HEK293 (cell line): Measurements from ENCODE around the gene SAMM50.

Source experiments
- CTCF ChIA-PET: fragments of 350-600 bp; formaldehyde crosslinking; extraction: SDS; loops from one replicate; lab custom pipeline; 2021; ENCODE audit warnings: antibody characterized with exemption; lab: Yijun Ruan, JAX
- POLR2A ChIA-PET: fragments of 300-600 bp; formaldehyde crosslinking; extraction: SDS; loops from one replicate; lab custom pipeline; 2020; ENCODE audit warnings: antibody characterized with exemption, inconsistent platforms; lab: Yijun Ruan, JAX
- H3K27ac ChIP-seq: fragments of 200-500 bp; sonication (Bioruptor generic); 2 replicates; pipeline ENCODE4 v1.5.1; 2014; ENCODE audit warnings: low read depth, low read length, control low read depth, inconsistent platforms; ENCODE audit errors: extremely low read depth
- H3K36me3 ChIP-seq, 2 experiments: fragments of 200-500 bp in 1 of 2; sonication (Bioruptor generic) in 1 of 2; 1 replicate in 1 of 2; 2 replicates in 1 of 2; pipeline ENCODE4 v1.5.1; 2014 to 2017; ENCODE audit warnings: inconsistent platforms in 2 of 2, low read length in 2 of 2; ENCODE audit not compliant: control insufficient read depth in 2 of 2, insufficient read depth in 1 of 2
- H3K4me1 ChIP-seq: fragments of 200-500 bp; sonication (Bioruptor generic); 2 replicates; pipeline ENCODE4 v1.5.1; 2014; ENCODE audit warnings: mild to moderate bottlenecking, low read length, inconsistent platforms; ENCODE audit not compliant: control insufficient read depth, insufficient read depth
- H3K4me3 ChIP-seq: 2 replicates; pipeline ENCODE4 v1.5.1; 2011; ENCODE audit warnings: low read depth, mild to moderate bottlenecking, control low read depth, low read length, moderate library complexity
- H3K9me3 ChIP-seq: fragments of 200-500 bp; sonication (Bioruptor generic); 2 replicates; pipeline ENCODE4 v1.5.1; 2014; ENCODE audit warnings: low read depth, low read length, inconsistent platforms; ENCODE audit not compliant: control insufficient read depth, insufficient read depth
- FEZF1 ChIP-seq: fragments of 450-650 bp; formaldehyde crosslinking; IDR thresholded peaks from 2 replicates; pipeline ENCODE4 v1.5.1; 2016; ENCODE audit warnings: missing biosample characterization, missing genetic modification characterization
- GLI2 ChIP-seq: fragments of 450-650 bp; formaldehyde crosslinking; IDR thresholded peaks from 2 replicates; pipeline ENCODE4; 2017; ENCODE audit warnings: missing biosample characterization, missing genetic modification characterization, low read depth, borderline replicate concordance
- MYNN ChIP-seq: fragments of 450-650 bp; formaldehyde crosslinking; IDR thresholded peaks from 2 replicates; pipeline ENCODE4 v1.5.1; 2016; ENCODE audit warnings: missing biosample characterization, missing genetic modification characterization, borderline replicate concordance
- ZBTB20 ChIP-seq: fragments of 450-650 bp; formaldehyde crosslinking; IDR thresholded peaks from 2 replicates; pipeline ENCODE4 v1.5.1; 2016; ENCODE audit warnings: missing biosample characterization, missing genetic modification characterization
- ZBTB8A ChIP-seq: fragments of 450-650 bp; formaldehyde crosslinking; IDR thresholded peaks from 2 replicates; pipeline ENCODE4 v1.5.1; 2016; ENCODE audit warnings: missing biosample characterization, missing genetic modification characterization
- ZFP3 ChIP-seq: fragments of 450-650 bp; formaldehyde crosslinking; IDR thresholded peaks from 2 replicates; pipeline ENCODE4 v1.5.1; 2016; ENCODE audit warnings: low read depth, missing biosample characterization, missing genetic modification characterization
- ZNF121 ChIP-seq: fragments of 450-650 bp; formaldehyde crosslinking; IDR thresholded peaks from 2 replicates; pipeline ENCODE4 v1.5.1; 2016; ENCODE audit warnings: missing biosample characterization, missing genetic modification characterization
- ZNF133 ChIP-seq: fragments of 450-650 bp; formaldehyde crosslinking; IDR thresholded peaks from 2 replicates; pipeline ENCODE4 v1.5.1; 2016; ENCODE audit warnings: missing biosample characterization, missing genetic modification characterization
- ZNF146 ChIP-seq: fragments of 450-650 bp; formaldehyde crosslinking; IDR thresholded peaks from 2 replicates; pipeline ENCODE4 v1.5.1; 2016; ENCODE audit warnings: missing biosample characterization, missing genetic modification characterization
- ZNF157 ChIP-seq: fragments of 450-650 bp; formaldehyde crosslinking; IDR thresholded peaks from 2 replicates; pipeline ENCODE4 v1.5.1; 2016; ENCODE audit warnings: missing biosample characterization, missing genetic modification characterization
- ZNF184 ChIP-seq: fragments of 450-650 bp; IDR thresholded peaks from 2 replicates; pipeline ENCODE4 v1.5.1; 2018; ENCODE audit warnings: missing biosample characterization, mild to moderate bottlenecking, missing genetic modification characterization
- ZNF2 ChIP-seq: fragments of 450-650 bp; formaldehyde crosslinking; IDR thresholded peaks from 2 replicates; pipeline ENCODE4 v1.5.1; 2016; ENCODE audit warnings: missing biosample characterization, missing genetic modification characterization
- ZNF202 ChIP-seq: fragments of 450-650 bp; formaldehyde crosslinking; IDR thresholded peaks from 2 replicates; pipeline ENCODE4 v1.5.1; 2016; ENCODE audit warnings: missing biosample characterization, missing genetic modification characterization, borderline replicate concordance
- ZNF366 ChIP-seq: fragments of 450-650 bp; formaldehyde crosslinking; conservative IDR thresholded peaks from 2 replicates; pipeline ENCODE4 v1.5.1; 2016; ENCODE audit warnings: missing biosample characterization, missing genetic modification characterization
- ZNF501 ChIP-seq: fragments of 450-650 bp; formaldehyde crosslinking; IDR thresholded peaks from 2 replicates; pipeline ENCODE4 v1.5.1; 2016; ENCODE audit warnings: missing biosample characterization, missing genetic modification characterization
- ZNF610 ChIP-seq: fragments of 450-650 bp; formaldehyde crosslinking; IDR thresholded peaks from 2 replicates; pipeline ENCODE4 v1.5.1; 2016; ENCODE audit warnings: missing biosample characterization, missing genetic modification characterization, borderline replicate concordance
- ZNF707 ChIP-seq: fragments of 450-650 bp; formaldehyde crosslinking; IDR thresholded peaks from 2 replicates; pipeline ENCODE4 v1.5.1; 2016; ENCODE audit warnings: missing biosample characterization, missing genetic modification characterization
- ZNF792 ChIP-seq: fragments of 450-650 bp; formaldehyde crosslinking; IDR thresholded peaks from 2 replicates; pipeline ENCODE4 v1.5.1; 2016; ENCODE audit warnings: missing biosample characterization, missing genetic modification characterization
- ZNF830 ChIP-seq: fragments of 450-650 bp; IDR thresholded peaks from 2 replicates; pipeline ENCODE4 v1.5.0; 2018; ENCODE audit warnings: missing biosample characterization, missing genetic modification characterization, low read depth, mild to moderate bottlenecking, moderate library complexity
- TF ChIP-seq, protein P1 (sequence below): fragments of 450-650 bp; formaldehyde crosslinking; IDR thresholded peaks from 2 replicates; pipeline ENCODE4 v1.5.1; 2016; ENCODE audit warnings: missing biosample characterization, missing genetic modification characterization
- TF ChIP-seq, protein P2 (sequence below): fragments of 450-650 bp; formaldehyde crosslinking; IDR thresholded peaks from 2 replicates; pipeline ENCODE4 v1.5.1; 2016; ENCODE audit warnings: missing biosample characterization, missing genetic modification characterization
- TF ChIP-seq, protein P3 (sequence below): fragments of 450-650 bp; formaldehyde crosslinking; IDR thresholded peaks from 2 replicates; pipeline ENCODE4 v1.5.1; 2017; ENCODE audit warnings: missing biosample characterization, missing genetic modification characterization

SAMM50 gene

DNA sequence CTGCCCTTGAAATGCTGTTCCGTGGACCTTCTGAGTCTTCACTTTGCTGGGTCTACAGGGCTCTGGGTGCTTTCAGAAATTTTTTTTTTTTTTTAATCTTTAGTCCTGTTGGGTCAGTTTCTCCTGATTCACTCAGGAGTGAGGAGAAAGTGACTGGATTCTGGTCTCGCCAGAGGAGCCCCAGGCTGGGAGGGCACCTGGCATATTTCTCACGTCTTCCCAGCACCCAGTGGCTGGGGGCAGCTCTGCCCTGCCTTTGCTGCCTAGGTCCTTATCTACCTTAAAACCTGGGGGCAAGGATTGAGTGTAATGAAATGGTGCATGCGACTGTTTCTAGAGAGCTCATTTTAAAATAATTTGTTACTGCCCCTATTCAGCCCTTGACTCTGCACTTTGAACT, 23.3 kb downstream of the SAMM50 start:
- Histone ChIP-seq H3K9me3 (no peaks in the 10 kb centered on the region), H3K4me3 (no peak overlapping the region), H3K4me1 (no peaks in the 10 kb centered on the region), H3K36me3 (peaks cover 59 to 94% of the 10 kb centered on the region in 2 experiments), H3K27ac (no peak overlapping the region)
- CTCF ChIA-PET = interaction anchor here (0.5 to 1.5 kb wide), 4 partner anchors 36 to 1360 kb away, joined by 3 read pairs; no protein-coding TSS in a partner anchor
- POLR2A ChIA-PET = no interaction called here
- TF ChIP-seq ZNF157 (tag by site-specific recombination) (no peak), ZNF707 (tag by site-specific recombination) (no peak), FEZF1 (no peak), GLI2 (tag by site-specific recombination) (no peak), ZNF501 (tag by site-specific recombination) (no peak), ZNF184 (tag by site-specific recombination) (no peak), ZNF202 (tag by site-specific recombination) (no peak), ZNF146 (no peak), ZNF121 (tag by site-specific recombination) (no peak), ZFP3 (no peak), ZNF2 (tag by site-specific recombination) (no peak)
- TF ChIP-seq, protein P1, sequence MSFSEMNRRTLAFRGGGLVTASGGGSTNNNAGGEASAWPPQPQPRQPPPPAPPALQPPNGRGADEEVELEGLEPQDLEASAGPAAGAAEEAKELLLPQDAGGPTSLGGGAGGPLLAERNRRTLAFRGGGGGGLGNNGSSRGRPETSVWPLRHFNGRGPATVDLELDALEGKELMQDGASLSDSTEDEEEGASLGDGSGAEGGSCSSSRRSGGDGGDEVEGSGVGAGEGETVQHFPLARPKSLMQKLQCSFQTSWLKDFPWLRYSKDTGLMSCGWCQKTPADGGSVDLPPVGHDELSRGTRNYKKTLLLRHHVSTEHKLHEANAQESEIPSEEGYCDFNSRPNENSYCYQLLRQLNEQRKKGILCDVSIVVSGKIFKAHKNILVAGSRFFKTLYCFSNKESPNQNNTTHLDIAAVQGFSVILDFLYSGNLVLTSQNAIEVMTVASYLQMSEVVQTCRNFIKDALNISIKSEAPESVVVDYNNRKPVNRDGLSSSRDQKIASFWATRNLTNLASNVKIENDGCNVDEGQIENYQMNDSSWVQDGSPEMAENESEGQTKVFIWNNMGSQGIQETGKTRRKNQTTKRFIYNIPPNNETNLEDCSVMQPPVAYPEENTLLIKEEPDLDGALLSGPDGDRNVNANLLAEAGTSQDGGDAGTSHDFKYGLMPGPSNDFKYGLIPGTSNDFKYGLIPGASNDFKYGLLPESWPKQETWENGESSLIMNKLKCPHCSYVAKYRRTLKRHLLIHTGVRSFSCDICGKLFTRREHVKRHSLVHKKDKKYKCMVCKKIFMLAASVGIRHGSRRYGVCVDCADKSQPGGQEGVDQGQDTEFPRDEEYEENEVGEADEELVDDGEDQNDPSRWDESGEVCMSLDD (tag by site-specific recombination) = no peak

DNA sequence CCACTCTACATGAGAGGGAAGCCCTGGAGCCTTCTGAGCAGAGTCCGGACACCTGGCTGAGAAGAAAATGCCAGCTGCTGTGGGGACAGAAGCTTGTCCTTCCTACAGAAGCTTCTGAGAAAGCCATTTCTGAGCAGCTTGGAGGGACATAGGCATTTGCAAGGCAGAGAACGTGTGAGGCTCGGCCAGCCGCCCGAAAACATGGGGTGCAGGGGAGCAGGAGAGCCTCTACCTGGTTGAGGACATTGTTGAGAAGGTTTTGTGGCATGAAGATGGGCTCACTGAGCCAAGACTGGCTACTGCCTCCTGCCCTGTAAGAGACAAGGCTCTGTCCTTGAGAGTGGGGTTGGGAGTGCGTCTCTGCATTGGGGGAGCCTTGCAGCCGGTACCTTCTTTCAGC, 25.3 kb downstream of the SAMM50 start:
- TF ChIP-seq ZNF366 (tag by site-specific recombination) = no peak
- TF ChIP-seq ZFP3 = peak; percentile 57; the same call in 1 of the 2 replicates
- Histone ChIP-seq H3K4me1 (no peaks in the 10 kb centered on the region), H3K9me3 (no peaks in the 10 kb centered on the region), H3K4me3 (no peak overlapping the region), H3K27ac (no peak overlapping the region), H3K36me3 (peaks cover 66 to 90% of the 10 kb centered on the region in 2 experiments)
- ChIA-PET CTCF (interaction anchor here (3.9 kb wide), 1 partner anchor 13 kb away, joined by 29 read pairs; no protein-coding TSS in a partner anchor), POLR2A (no interaction called here)

DNA sequence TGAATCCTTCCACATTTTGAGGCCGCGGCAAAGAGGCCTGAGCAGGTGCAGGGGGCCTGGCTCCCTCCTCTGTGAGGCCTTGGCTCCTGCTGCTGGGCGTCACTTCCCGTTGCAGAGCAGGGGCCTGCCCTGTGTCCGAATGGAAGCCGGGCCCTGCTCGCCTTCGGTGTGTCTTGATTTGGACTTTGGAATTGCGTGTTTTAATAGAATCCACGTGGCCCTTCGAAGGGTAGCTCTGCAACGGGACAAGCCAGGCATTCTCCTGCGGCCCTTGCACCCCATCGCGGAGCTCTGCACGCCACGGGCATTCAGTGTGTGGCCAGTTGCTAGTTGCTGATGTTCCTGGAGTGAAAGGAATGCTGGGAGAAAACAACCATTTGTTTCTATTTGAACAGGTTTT, 25.8 kb downstream of the SAMM50 start:
- Histone ChIP-seq H3K4me1 (no peaks in the 10 kb centered on the region), H3K9me3 (no peaks in the 10 kb centered on the region), H3K27ac (no peak overlapping the region), H3K36me3 (peaks cover 65 to 87% of the 10 kb centered on the region in 2 experiments), H3K4me3 (no peak overlapping the region)
- POLR2A ChIA-PET = no interaction called here
- no peak for TF ChIP-seq ZNF830 (tag by site-specific recombination)
- TF ChIP-seq, protein P2, sequence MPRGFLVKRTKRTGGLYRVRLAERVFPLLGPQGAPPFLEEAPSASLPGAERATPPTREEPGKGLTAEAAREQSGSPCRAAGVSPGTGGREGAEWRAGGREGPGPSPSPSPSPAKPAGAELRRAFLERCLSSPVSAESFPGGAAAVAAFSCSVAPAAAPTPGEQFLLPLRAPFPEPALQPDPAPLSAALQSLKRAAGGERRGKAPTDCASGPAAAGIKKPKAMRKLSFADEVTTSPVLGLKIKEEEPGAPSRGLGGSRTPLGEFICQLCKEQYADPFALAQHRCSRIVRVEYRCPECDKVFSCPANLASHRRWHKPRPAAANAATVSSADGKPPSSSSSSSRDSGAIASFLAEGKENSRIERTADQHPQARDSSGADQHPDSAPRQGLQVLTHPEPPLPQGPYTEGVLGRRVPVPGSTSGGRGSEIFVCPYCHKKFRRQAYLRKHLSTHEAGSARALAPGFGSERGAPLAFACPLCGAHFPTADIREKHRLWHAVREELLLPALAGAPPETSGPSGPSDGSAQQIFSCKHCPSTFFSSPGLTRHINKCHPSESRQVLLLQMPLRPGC (tag by site-specific recombination) = no peak
- TF ChIP-seq, protein P3, sequence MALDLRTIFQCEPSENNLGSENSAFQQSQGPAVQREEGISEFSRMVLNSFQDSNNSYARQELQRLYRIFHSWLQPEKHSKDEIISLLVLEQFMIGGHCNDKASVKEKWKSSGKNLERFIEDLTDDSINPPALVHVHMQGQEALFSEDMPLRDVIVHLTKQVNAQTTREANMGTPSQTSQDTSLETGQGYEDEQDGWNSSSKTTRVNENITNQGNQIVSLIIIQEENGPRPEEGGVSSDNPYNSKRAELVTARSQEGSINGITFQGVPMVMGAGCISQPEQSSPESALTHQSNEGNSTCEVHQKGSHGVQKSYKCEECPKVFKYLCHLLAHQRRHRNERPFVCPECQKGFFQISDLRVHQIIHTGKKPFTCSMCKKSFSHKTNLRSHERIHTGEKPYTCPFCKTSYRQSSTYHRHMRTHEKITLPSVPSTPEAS = no peak
- no peak for TF ChIP-seq ZBTB20 (tag by site-specific recombination)
- TF ChIP-seq ZNF133 (tag by site-specific recombination) = no peak
- TF ChIP-seq MYNN (tag by site-specific recombination) = no peak
- no peak for TF ChIP-seq ZNF610 (tag by site-specific recombination)
- TF ChIP-seq ZBTB8A = no peak
- no peak for TF ChIP-seq ZNF792 (tag by site-specific recombination)
- CTCF ChIA-PET = interaction anchor here (0.9 to 3.9 kb wide), 2 partner anchors 9 to 12 kb away, joined by 4 to 29 read pairs; no protein-coding TSS in a partner anchor
